Activated CD8-positive, alpha-beta T cell treated with anti-CD3 and anti-CD28 coated beads for 36 hours (primary cell): Measurements from ENCODE around the gene PCDHB6. TPM values are rescaled to one million over a fixed set of nuclear protein-coding genes. Genes with fewer than 3 reads are reported as not detected.
A peak's percentile ranks its signal among the peaks of the same experiment; 100 is the strongest.
"Not testable (repeated sequence)": the region's sequence is repeated elsewhere in the genome, so short reads cannot be mapped to it uniquely, and the experiment has no call there.

ENCODE experiments used
- ATAC-seq: fragments of 200-7000 bp; cut with Tn5 transposase; one replicate; pipeline ENCODE4 v1.10.0; 2021; ENCODE audit warnings: mild to moderate bottlenecking, moderate library complexity
- CTCF ChIA-PET: fragments of 350-600 bp; sonication (Branson Sonifier 250); formaldehyde crosslinking; loops from one replicate; lab custom pipeline; 2021; ENCODE audit warnings: antibody characterized with exemption; lab: Charles Lee
- POLR2A ChIA-PET: fragments of 350-600 bp; sonication (Branson Sonifier 250); formaldehyde crosslinking; loops from one replicate; lab custom pipeline; 2021; ENCODE audit warnings: antibody characterized with exemption; lab: Charles Lee
- DNase-seq: peaks from one replicate; pipeline ENCODE4 v3.0.0-alpha.2; 2020
- H3K27ac Mint-ChIP-seq: one replicate; pipeline ENCODE4 v1.8.0; 2021; ENCODE audit warnings: mild to moderate bottlenecking, mixed read lengths
- H3K27me3 Mint-ChIP-seq: one replicate; pipeline ENCODE4 v1.8.0; 2021; ENCODE audit warnings: mixed read lengths
- H3K36me3 Mint-ChIP-seq: one replicate; pipeline ENCODE4 v1.8.0; 2021; ENCODE audit warnings: low read depth, mixed read lengths
- H3K4me1 Mint-ChIP-seq: one replicate; pipeline ENCODE4 v1.8.0; 2021; ENCODE audit warnings: low read depth, mixed read lengths
- H3K4me3 Mint-ChIP-seq: one replicate; pipeline ENCODE4 v1.8.0; 2021; ENCODE audit warnings: mild to moderate bottlenecking, moderate library complexity, mixed read lengths
- H3K9me3 Mint-ChIP-seq: one replicate; pipeline ENCODE4 v1.8.0; 2021; ENCODE audit warnings: mixed read lengths
- intact Hi-C: fragments of 100-400 bp; cut with micrococcal nuclease; formaldehyde crosslinking; loops from one replicate; pipeline ENCODE4 v1.10.0; 2022
- total RNA-seq, 2 experiments: library from RNA; stranded (reverse); gene quantifications; one replicate each; pipeline ENCODE4 v1.2.3, GENCODE V29; 2021
- TF ChIP-seq, protein P1 (sequence below): fragments of 200-600 bp; IDR thresholded peaks from one replicate; pipeline ENCODE4 v1.8.0; 2022; ENCODE audit warnings: antibody characterized with exemption, mild to moderate bottlenecking

Gene PCDHB6
- total RNA-seq, 2 experiments from 2014 or later = not detected

DNA sequence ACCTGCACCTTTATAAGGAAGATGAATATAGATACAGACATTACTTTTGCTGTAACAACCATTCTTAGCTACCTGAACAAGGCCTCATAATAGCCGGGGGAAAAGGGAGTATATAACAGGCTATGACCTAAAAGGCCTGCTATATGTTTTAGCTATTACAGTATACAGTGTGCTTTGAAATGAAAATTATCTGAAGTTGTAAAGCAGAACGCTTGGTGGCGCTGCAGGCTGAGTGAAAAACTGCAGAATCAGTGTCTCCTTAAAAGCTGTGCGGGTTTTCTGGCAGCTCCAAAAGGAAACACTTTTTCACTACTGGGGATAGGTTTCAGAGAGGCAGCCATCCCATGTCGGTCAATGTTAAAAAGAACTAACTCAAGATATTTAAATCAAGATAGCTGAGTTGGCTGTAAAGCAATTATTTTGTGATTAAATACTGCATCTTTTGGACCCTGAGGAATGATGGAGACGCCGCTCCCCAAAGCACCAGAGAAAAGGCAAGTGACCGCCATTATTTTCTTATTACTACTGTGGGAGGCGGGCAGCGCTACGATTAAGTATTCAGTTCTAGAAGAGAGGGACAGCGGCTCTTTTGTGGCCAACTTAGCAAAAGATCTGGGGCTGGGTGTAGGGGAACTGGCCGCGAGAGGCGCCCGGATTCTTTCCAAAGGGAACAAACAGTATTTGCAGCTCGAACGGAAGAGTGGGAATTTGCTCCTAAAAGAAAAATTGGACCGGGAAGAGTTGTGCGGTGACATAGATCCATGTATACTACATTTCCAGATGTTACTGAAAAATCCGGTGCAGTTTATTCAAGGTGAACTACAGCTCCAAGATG, 5.9 kb downstream of the PCDHB6 start:
- Mint-ChIP-seq H3K9me3 (peaks cover 30% of the 10 kb centered on the region), H3K4me1 (no peaks in the 10 kb centered on the region), H3K27me3 (peaks cover 36% of the 10 kb centered on the region), H3K36me3 (peaks cover 16% of the 10 kb centered on the region), H3K4me3 (no peak overlapping the region), H3K27ac (no peak overlapping the region)
- DNase-seq = no peak
- CTCF ChIA-PET = interaction anchor here (0.9 to 1.5 kb wide), 9 partner anchors 10 to 300 kb away, joined by 3 to 4 read pairs (median 3); partner anchors contain the start of genes PCDHA10, PCDHB5 and PCDHB7
- TF ChIP-seq, protein P1, sequence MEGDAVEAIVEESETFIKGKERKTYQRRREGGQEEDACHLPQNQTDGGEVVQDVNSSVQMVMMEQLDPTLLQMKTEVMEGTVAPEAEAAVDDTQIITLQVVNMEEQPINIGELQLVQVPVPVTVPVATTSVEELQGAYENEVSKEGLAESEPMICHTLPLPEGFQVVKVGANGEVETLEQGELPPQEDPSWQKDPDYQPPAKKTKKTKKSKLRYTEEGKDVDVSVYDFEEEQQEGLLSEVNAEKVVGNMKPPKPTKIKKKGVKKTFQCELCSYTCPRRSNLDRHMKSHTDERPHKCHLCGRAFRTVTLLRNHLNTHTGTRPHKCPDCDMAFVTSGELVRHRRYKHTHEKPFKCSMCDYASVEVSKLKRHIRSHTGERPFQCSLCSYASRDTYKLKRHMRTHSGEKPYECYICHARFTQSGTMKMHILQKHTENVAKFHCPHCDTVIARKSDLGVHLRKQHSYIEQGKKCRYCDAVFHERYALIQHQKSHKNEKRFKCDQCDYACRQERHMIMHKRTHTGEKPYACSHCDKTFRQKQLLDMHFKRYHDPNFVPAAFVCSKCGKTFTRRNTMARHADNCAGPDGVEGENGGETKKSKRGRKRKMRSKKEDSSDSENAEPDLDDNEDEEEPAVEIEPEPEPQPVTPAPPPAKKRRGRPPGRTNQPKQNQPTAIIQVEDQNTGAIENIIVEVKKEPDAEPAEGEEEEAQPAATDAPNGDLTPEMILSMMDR = no peak
- POLR2A ChIA-PET = no interaction called here
- no peak for ATAC-seq
- intact Hi-C loops = no loop called here

- ATAC-seq, POLR2A ChIA-PET: not testable (repeated sequence)
These were observed 7.5 kb downstream of the PCDHB6 start for GRCh38 chr5:141157356-141157755.

DNA sequence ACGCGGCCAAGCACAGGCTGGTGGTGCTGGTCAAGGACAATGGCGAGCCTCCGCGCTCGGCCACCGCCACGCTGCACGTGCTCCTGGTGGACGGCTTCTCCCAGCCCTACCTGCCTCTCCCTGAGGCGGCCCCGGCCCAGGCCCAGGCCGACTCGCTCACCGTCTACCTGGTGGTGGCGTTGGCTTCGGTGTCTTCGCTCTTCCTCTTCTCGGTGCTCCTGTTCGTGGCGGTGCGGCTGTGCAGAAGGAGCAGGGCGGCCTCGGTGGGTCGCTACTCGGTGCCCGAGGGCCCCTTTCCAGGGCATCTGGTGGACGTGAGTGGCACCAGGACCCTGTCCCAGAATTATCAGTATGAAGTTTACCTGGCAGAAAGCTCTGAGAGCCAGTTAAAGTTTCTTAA, 8.0 kb downstream of the PCDHB6 start:
- H3K4me1 Mint-ChIP-seq, H3K4me3 Mint-ChIP-seq, intact Hi-C loops, H3K36me3 Mint-ChIP-seq, ATAC-seq, DNase-seq, POLR2A ChIA-PET, H3K27ac Mint-ChIP-seq: not testable (repeated sequence)
- peaks cover 20% of the 10 kb centered on the region for H3K9me3 Mint-ChIP-seq
- CTCF ChIA-PET = interaction anchor here (1.7 kb wide), 1 partner anchor 8 kb away, joined by 5 read pairs; the partner anchor contains the start of gene PCDHB6
- peaks cover 25% of the 10 kb centered on the region for H3K27me3 Mint-ChIP-seq

More at GRCh38 chr5:141157356-141157755, 7.5 kb downstream of the PCDHB6 start:
- H3K4me1 Mint-ChIP-seq, H3K27ac Mint-ChIP-seq, DNase-seq, H3K4me3 Mint-ChIP-seq, H3K36me3 Mint-ChIP-seq, intact Hi-C loops, CTCF ChIA-PET: not testable (repeated sequence)
- Mint-ChIP-seq H3K27me3 (peaks cover 26% of the 10 kb centered on the region), H3K9me3 (peaks cover 21% of the 10 kb centered on the region)

DNA sequence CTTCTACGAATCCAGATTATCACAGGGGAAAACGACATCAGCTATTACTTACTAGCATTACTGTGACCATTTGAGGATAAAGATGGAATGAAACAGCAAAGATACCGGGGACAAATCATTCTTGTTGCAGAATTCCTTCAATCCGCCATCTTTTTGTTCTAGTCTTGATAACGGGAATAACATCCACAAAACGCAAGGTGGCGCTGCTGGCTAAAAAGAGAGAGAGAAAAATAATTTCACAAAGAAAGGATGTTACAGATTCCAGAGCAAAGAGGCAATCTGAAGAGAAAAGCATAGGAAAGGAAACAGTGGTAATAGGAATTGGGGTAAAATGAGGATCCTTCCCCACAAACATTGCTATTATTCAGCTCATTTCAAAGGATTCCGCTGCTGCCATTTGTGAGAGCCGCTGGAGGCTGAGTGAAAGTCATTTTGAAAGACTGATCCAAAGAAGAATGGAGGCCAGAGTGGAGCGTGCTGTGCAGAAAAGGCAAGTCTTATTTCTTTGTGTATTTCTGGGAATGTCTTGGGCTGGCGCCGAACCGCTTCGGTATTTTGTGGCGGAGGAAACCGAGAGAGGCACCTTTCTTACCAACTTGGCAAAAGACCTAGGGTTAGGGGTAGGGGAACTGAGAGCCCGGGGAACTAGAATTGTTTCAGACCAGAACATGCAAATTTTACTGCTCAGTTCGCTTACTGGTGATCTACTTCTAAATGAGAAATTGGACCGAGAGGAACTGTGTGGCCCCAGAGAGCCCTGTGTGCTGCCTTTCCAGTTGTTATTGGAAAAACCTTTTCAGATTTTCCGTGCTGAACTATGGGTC, 22.7 kb downstream of the PCDHB6 start, which contains the start of gene PCDHB7:
TSS of gene PCDHB7 (plus strand) at position 264 of the 824 bp plus-strand sequence. CDS start at position 456, 192 bp downstream.
- H3K9me3 Mint-ChIP-seq = peaks cover 19% of the 10 kb centered on the region
- H3K4me3 Mint-ChIP-seq = no peak within 1 kb of the TSS
- H3K27ac Mint-ChIP-seq = no peak within 1 kb of the TSS
- TF ChIP-seq, protein P1 = peak; percentile 73
- POLR2A ChIA-PET = no interaction called here
- H3K4me1 Mint-ChIP-seq = peaks cover 4% of the 10 kb centered on the region
- peaks cover 35% of the 10 kb centered on the region for H3K27me3 Mint-ChIP-seq
- intact Hi-C loops = no loop called here
- DNase-seq (peak; percentile 26), ATAC-seq (no peak)
- peaks cover 5% of the 10 kb centered on the region for H3K36me3 Mint-ChIP-seq
- CTCF ChIA-PET = interaction anchor here (0.6 to 0.9 kb wide), 4 partner anchors 18 to 192 kb away, joined by 3 read pairs; partner anchors contain the start of gene PCDHGA5

GRCh38 chr5:141174291-141175104, 24.6 kb downstream of the PCDHB6 start:
- H3K36me3 Mint-ChIP-seq, DNase-seq, intact Hi-C loops, ATAC-seq, H3K4me1 Mint-ChIP-seq, POLR2A ChIA-PET, CTCF ChIA-PET, H3K4me3 Mint-ChIP-seq, H3K27ac Mint-ChIP-seq: not testable (repeated sequence)
- Mint-ChIP-seq H3K9me3 (peaks cover 19% of the 10 kb centered on the region), H3K27me3 (peaks cover 23% of the 10 kb centered on the region)

DNA sequence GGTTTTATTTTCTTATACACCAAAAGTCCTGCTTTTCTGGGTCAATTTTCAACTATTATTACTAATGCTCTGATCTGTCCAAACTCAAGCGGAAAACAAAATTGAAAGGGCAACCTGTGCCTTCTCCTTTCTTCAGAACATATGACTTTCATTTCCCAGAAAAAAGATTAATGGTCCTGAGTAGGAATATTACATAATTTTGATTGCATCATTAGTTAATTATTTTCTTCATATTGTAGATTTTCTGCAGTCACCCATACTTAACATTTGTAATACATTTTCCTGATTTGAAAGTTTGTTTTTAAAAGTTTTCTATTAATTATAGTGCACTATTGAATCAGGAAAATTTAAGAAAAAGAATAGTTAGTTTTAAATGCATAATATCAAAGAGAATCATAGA, 26.1 kb downstream of the PCDHB6 start:
- DNase-seq (no peak), ATAC-seq (no peak)
- Mint-ChIP-seq H3K4me1 (peaks cover 4% of the 10 kb centered on the region), H3K4me3 (no peak overlapping the region), H3K36me3 (peaks cover 7% of the 10 kb centered on the region), H3K27me3 (peaks cover 20% of the 10 kb centered on the region), H3K27ac (no peak overlapping the region), H3K9me3 (peaks cover 19% of the 10 kb centered on the region)
- POLR2A ChIA-PET = no interaction called here
- intact Hi-C loops = no loop called here
- TF ChIP-seq, protein P1 = no peak
- CTCF ChIA-PET = no interaction called here

DNA sequence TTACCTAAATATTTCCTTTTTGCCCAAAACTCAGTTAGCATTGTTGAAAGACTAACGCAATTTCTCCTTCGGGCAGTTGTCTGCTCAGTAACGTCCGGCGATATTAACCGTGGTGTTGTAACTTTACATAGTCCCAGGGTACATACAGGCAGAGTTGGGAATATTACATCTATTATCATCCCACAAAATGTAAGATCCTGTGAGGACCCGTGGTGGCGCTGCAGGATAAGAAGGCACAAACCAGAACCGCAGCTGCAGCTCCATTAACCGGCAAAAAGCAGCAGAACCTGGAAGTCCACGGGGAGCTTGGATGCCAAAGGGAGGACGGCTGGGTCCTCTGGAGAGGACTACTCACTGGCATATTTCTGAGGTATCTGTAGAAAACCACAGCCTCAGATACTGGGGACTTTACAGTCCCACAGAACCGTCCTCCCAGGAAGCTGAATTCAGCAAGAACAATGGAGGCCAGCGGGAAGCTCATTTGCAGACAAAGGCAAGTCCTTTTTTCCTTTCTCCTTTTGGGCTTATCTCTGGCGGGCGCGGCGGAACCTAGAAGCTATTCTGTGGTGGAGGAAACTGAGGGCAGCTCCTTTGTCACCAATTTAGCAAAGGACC, 27.8 kb downstream of the PCDHB6 start, which contains the start of gene PCDHB8:
TSS of gene PCDHB8 (plus strand) at position 214 of the 615 bp plus-strand sequence. CDS start at position 459, 245 bp downstream.
- H3K27ac Mint-ChIP-seq, H3K4me1 Mint-ChIP-seq, DNase-seq, POLR2A ChIA-PET, intact Hi-C loops, H3K4me3 Mint-ChIP-seq, ATAC-seq, H3K36me3 Mint-ChIP-seq: not testable (repeated sequence)
- CTCF ChIA-PET = interaction anchor here (1.8 kb wide), 1 partner anchor 10 kb away, joined by 11 read pairs; the partner anchor contains the start of gene PCDHB9
- peaks cover 28% of the 10 kb centered on the region for H3K27me3 Mint-ChIP-seq
- H3K9me3 Mint-ChIP-seq = peaks cover 19% of the 10 kb centered on the region
